ENCODE data around the gene MED27.

MED27 gene

DNA sequence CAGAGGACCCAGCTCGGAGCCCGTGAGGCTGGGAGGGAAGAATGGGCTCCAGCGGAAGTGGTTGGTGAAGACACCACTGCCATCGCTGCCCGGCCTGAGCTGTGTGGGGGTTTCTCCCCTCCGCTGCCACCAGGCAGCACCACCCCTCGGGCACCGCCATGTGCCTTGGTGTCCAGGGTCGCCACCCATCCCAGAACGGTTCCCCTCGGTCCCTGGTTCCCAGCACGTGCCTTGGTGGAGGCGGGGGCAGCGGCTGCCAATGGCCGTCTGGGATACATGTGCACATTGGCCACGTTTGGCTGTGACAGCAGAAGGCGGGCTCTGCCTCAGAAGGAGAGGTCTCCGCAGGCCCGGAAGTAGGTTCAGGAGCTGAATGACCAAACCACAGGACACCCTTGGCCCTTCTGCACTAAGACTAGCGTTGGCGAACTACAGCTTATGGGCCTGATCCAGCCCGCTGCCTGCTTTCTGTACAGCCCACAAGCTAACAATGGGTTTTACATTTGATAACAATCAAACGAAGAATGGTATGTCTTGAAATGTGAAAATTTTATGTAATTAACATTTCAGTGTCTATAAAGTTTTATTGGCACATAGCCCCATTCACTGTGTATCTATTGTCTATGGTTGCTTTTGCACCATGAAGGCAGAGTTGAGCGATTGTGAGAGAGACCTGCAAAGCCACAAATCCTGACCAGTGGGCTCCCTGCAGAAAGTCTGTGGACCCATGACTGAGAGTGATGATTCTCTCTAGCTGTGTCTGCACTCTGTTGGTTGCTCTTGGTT is 248.1 kb downstream of the MED27 start:
- TF ChIP-seq CTCF (conservative IDR thresholded peaks at IDR 0.05) (no peak), ZFX (IDR thresholded peaks at IDR 0.05) (no peak)
- H3K27ac ChIP-seq: no peak overlapping the region

DNA sequence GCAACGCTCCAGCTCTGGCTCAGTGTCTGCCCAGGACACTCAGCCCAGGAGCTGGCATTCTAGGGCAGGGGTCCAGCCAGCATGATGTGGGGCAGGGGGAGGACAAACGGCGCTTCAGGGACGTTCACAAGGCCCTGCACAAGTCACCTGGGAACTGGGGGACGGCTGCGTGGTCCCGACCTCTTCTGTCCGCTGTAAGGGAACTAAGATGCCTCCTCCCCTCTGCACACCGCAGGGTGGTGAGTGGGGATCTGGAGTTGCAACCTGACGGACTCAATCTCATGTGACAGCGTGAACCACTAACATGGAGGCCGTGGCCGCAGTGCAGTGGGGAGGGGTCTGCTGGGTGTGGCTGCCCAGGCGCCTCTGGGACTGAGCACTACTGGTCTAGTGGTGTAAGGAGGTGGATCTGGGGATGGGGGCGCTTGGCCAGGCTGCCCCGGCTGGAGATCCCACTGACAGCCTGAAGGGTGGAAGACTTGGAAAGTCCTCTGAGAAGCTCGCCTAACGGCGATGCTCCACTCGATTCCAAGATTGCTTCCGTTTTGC is 251.8 kb downstream of the MED27 start:
- no peak for TF ChIP-seq CTCF (conservative IDR thresholded peaks at IDR 0.05)
- no peak for TF ChIP-seq ZFX (IDR thresholded peaks at IDR 0.05)
- no peak overlapping the region for H3K27ac ChIP-seq

- TF ChIP-seq CTCF (conservative IDR thresholded peaks at IDR 0.05) (no peak), ZFX (IDR thresholded peaks at IDR 0.05) (no peak)
- no peak overlapping the region for H3K27ac ChIP-seq
Observed at GRCh38 chr9:131826966-131827525, 252.6 kb downstream of the MED27 start.

DNA sequence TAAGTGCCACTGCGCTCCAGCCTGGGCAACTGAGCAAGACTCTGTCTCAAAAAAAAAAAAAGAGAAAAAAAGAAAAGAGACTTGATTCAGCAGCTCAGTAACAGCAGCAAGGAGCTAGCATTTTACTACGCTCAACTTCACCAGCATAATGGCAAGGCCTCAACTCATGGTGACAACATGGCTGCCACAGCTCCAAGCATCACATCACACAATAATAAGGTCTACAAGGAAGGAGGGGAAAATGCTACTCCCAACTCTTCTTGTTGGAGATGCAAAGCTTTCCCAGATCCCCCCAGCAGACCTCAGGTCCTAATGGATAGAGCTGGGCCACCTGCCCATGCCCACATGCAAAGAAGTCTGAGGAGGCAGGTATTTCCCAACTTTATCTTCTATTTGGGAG is 253.6 kb downstream of the MED27 start:
- TF ChIP-seq ZFX (IDR thresholded peaks at IDR 0.05): no peak
- no peak for TF ChIP-seq CTCF (conservative IDR thresholded peaks at IDR 0.05)
- no peak overlapping the region for H3K27ac ChIP-seq

DNA sequence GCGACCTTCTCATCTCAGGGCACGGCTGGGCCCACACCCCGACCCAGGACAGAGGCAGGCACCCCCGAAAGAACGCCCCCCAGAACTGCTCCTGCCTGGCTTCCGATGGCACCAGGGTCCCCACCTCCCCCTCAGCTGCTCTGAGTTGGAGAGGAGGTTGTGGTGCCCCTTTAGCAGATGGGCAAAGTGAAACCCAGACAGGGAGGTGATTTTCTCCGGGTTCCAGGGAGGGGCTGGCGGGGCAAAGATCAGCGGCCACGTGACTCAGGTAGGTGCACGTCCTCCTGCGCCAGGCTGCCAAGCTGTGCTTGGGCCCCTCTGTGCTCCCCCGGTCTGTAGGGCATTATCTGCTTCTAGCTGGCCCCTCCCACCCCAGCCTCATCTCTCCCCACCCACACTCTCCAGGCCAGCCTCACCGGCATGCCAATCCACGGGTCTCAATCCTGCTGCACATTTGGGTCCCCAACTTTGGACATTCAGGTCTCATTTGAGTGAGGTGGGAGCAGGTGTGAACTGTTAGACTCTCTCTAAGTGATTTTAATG is 254.6 kb downstream of the MED27 start:
- no peak for TF ChIP-seq ZFX (IDR thresholded peaks at IDR 0.05)
- TF ChIP-seq CTCF (conservative IDR thresholded peaks at IDR 0.05): no peak
- no peak overlapping the region for H3K27ac ChIP-seq

- TF ChIP-seq ZFX (IDR thresholded peaks at IDR 0.05) (no peak), CTCF (conservative IDR thresholded peaks at IDR 0.05) (no peak)
- no peak overlapping the region for H3K27ac ChIP-seq
Observed at GRCh38 chr9:131824155-131824594, 255.5 kb downstream of the MED27 start.

- TF ChIP-seq CTCF (conservative IDR thresholded peaks at IDR 0.05): no peak
- TF ChIP-seq ZFX (IDR thresholded peaks at IDR 0.05): no peak
Observed at GRCh38 chr9:131823701-131824146, 255.9 kb downstream of the MED27 start.

More at GRCh38 chr9:131823701-131824146, 255.9 kb downstream of the MED27 start:
- no peak overlapping the region for H3K27ac ChIP-seq

All from C4-2B (cell line).